ENCODE data around the gene KIAA1586.

DNA sequence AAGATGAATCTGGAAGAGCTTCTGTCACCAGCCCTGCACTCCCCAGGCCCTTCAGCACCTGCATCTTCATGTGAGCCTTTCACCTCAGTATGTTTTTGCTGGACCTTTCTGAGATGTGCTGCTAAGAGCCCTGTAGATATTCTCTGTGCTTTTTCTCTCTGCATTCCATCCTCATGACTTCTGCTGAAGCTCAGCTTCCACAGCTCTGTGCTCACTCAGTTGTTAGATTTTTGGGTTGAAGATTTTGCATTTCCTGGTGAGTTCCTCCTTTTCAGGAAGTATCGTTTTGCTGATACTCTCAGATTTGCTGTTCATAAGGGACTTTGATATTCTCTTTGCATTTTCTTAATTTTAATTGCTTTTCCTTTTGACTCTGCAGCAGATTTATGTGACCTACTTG lies 18.3 kb downstream of the KIAA1586 start:
- TF ChIP-seq FOSL1 (tag; conservative IDR thresholded peaks at IDR 0.05) (no peak), MYC (IDR thresholded peaks at IDR 0.05; ENCODE audit: low read depth, low read length) (no peak), MYC (CRISPR knock-in tag; IDR thresholded peaks at IDR 0.05; ENCODE audit: borderline replicate concordance, low read depth) (no peak), SMAD4 (CRISPR knock-in tag; conservative IDR thresholded peaks at IDR 0.05) (no peak), HDAC1 (IDR thresholded peaks at IDR 0.05) (no peak), GATAD2A (IDR thresholded peaks at IDR 0.05) (no peak)
- TF ChIP-seq, protein P1, sequence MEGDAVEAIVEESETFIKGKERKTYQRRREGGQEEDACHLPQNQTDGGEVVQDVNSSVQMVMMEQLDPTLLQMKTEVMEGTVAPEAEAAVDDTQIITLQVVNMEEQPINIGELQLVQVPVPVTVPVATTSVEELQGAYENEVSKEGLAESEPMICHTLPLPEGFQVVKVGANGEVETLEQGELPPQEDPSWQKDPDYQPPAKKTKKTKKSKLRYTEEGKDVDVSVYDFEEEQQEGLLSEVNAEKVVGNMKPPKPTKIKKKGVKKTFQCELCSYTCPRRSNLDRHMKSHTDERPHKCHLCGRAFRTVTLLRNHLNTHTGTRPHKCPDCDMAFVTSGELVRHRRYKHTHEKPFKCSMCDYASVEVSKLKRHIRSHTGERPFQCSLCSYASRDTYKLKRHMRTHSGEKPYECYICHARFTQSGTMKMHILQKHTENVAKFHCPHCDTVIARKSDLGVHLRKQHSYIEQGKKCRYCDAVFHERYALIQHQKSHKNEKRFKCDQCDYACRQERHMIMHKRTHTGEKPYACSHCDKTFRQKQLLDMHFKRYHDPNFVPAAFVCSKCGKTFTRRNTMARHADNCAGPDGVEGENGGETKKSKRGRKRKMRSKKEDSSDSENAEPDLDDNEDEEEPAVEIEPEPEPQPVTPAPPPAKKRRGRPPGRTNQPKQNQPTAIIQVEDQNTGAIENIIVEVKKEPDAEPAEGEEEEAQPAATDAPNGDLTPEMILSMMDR (IDR thresholded peaks at IDR 0.05 in 2 of 3, conservative IDR thresholded peaks at IDR 0.05 in 1 of 3; ENCODE audit: insufficient read depth in 2 of 3, low read depth in 1 of 3, low read length in 3 of 3) = no peak
- TF ChIP-seq, protein P2, sequence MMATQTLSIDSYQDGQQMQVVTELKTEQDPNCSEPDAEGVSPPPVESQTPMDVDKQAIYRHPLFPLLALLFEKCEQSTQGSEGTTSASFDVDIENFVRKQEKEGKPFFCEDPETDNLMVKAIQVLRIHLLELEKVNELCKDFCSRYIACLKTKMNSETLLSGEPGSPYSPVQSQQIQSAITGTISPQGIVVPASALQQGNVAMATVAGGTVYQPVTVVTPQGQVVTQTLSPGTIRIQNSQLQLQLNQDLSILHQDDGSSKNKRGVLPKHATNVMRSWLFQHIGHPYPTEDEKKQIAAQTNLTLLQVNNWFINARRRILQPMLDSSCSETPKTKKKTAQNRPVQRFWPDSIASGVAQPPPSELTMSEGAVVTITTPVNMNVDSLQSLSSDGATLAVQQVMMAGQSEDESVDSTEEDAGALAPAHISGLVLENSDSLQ (IDR thresholded peaks at IDR 0.05) = no peak
